Measurements from ENCODE around the gene FXYD2.
"Not testable (repeated sequence)": the region's sequence is repeated elsewhere in the genome, so short reads cannot be mapped to it uniquely, and the experiment has no call there.

Gene FXYD2

GRCh38 chr11:117820516-117820915 lies 4.0 kb downstream of the FXYD2 start:
- no peak for DNase-seq (ENCODE audit: low spot score)

GRCh38 chr11:117820071-117820470 lies 4.5 kb downstream of the FXYD2 start:
- no peak for DNase-seq (ENCODE audit: low spot score)

GRCh38 chr11:117819096-117820040 lies 5.2 kb downstream of the FXYD2 start:
- peak; percentile 75 for DNase-seq (ENCODE audit: low spot score)

- no peak for DNase-seq (ENCODE audit: low spot score)
These were observed 6.3 kb downstream of the FXYD2 start for GRCh38 chr11:117818041-117818873.

- DNase-seq (ENCODE audit: low spot score) = peak; percentile 88
These were observed 7.0 kb downstream of the FXYD2 start for GRCh38 chr11:117817368-117818040.

GRCh38 chr11:117816846-117817367 lies 7.6 kb downstream of the FXYD2 start:
- no peak for DNase-seq (ENCODE audit: low spot score)

- no peak for DNase-seq (ENCODE audit: low spot score)
These were observed 8.3 kb downstream of the FXYD2 start for GRCh38 chr11:117816151-117816741.

- DNase-seq (ENCODE audit: low spot score) = peak; percentile 67
These were observed 9.2 kb downstream of the FXYD2 start for GRCh38 chr11:117815262-117815803.

- no peak for DNase-seq (ENCODE audit: low spot score)
These were observed 9.7 kb downstream of the FXYD2 start for GRCh38 chr11:117814766-117815261.

- no peak for DNase-seq (ENCODE audit: low spot score)
These were observed 10.3 kb downstream of the FXYD2 start for GRCh38 chr11:117814204-117814765.

- not testable (repeated sequence) for DNase-seq (ENCODE audit: low spot score)
These were observed 14.5 kb downstream of the FXYD2 start for GRCh38 chr11:117810056-117810451.

- peak; percentile 91 for DNase-seq (ENCODE audit: low spot score)
These were observed 15.1 kb downstream of the FXYD2 start for GRCh38 chr11:117809236-117810055.

- DNase-seq (ENCODE audit: low spot score) = no peak
These were observed 15.8 kb downstream of the FXYD2 start for GRCh38 chr11:117808784-117809183.

- DNase-seq (ENCODE audit: low spot score) = peak; percentile 83
These were observed 16.8 kb downstream of the FXYD2 start for GRCh38 chr11:117807482-117808327.

- no peak for DNase-seq (ENCODE audit: low spot score)
These were observed 17.7 kb downstream of the FXYD2 start for GRCh38 chr11:117806846-117807245.

- no peak for DNase-seq (ENCODE audit: low spot score)
These were observed 19.5 kb downstream of the FXYD2 start for GRCh38 chr11:117805045-117805444.

GRCh38 chr11:117803896-117804295 lies 20.6 kb downstream of the FXYD2 start:
- DNase-seq (ENCODE audit: low spot score) = no peak

- DNase-seq (ENCODE audit: low spot score) = no peak
These were observed 24.9 kb downstream of the FXYD2 start for GRCh38 chr11:117799634-117800033.

Data from Ammon's horn (tissue), 1 donor.